Psoas muscle (tissue), 8 donors: Measurements from ENCODE around the gene DOCK2. TPM values are rescaled to one million over a fixed set of nuclear protein-coding genes. Genes with fewer than 3 reads are reported as not detected.

Experiments used
- ATAC-seq, 4 donors: fragments of 200-7000 bp; cut with Tn5 transposase; one replicate each; pipeline ENCODE4 v1.9.1; 2020; ENCODE audit warnings: moderate library complexity in 3 of 4, mild to moderate bottlenecking in 2 of 4
- DNase-seq, 2 donors: peaks; one replicate each; pipeline ENCODE4 v3.0.0-alpha.2; 2020
- H3K27ac ChIP-seq: fragments of 200-600 bp; one replicate; pipeline ENCODE4 v1.8.0; 2022
- H3K27me3 ChIP-seq, 3 donors: fragments of 200-600 bp in 1 of 3; one replicate each; pipeline versions ENCODE4 v1.6.1 to v1.8.0; 2013 to 2022; ENCODE audit warnings: low read length in 2 of 3, mild to moderate bottlenecking in 2 of 3, moderate library complexity in 1 of 3; ENCODE audit not compliant: insufficient read depth in 3 of 3
- H3K36me3 ChIP-seq, 2 donors: fragments of 200-600 bp in 1 of 2; one replicate each; pipeline versions ENCODE4 v1.6.1 to v1.8.0; 2013 to 2022; ENCODE audit warnings: low read depth in 1 of 2, mild to moderate bottlenecking in 1 of 2, moderate library complexity in 1 of 2; ENCODE audit not compliant: insufficient read depth in 1 of 2
- H3K4me1 ChIP-seq: fragments of 200-600 bp; one replicate; pipeline ENCODE4 v1.8.0; 2022
- H3K4me3 ChIP-seq: fragments of 200-600 bp; one replicate; pipeline ENCODE4 v1.8.0; 2022; ENCODE audit warnings: mild to moderate bottlenecking
- H3K9me3 ChIP-seq: fragments of 200-600 bp; one replicate; pipeline ENCODE4 v1.8.0; 2022
- WGBS, 3 donors: extraction: QIAGEN DNeasy Blood & Tissue Kit; methylation state at CpG; one replicate each; pipeline versions ENCODE4 v1.1.6 to v1.1.7; 2013; 5-methylcytosine and 5-hydroxymethylcytosine counted together
- intact Hi-C, 2 donors: fragments of 100-400 bp; cut with DNase I; formaldehyde crosslinking; loops; one replicate each; pipeline versions ENCODE4 v1.11.0 to v1.14.2; 2022
- polyA plus RNA-seq, 3 donors: library from polyadenylated mRNA; stranded (reverse); fragments of 200-250 nt; gene quantifications; one replicate each; pipeline ENCODE4 v1.2.3, GENCODE V29; 2013
- total RNA-seq, 4 donors: library from RNA; stranded (reverse); fragmentation: NEBNext Ultra II Directional in 2 of 4; extraction: Animal tissue kit (Norgen Biotek cat#: 25700) in 2 of 4; gene quantifications; one replicate each; pipeline versions ENCODE4 v1.2.1 to v1.2.4, GENCODE V29; 2021 to 2023
- TF ChIP-seq, protein P1 (sequence below): fragments of 200-600 bp; IDR thresholded peaks from one replicate; pipeline ENCODE4 v1.8.0; 2022; ENCODE audit warnings: antibody characterized with exemption
- donor health status: healthy with polysubstance abuse.
- donor health status: DM: no; HTN: no; CAD: no; lungs with moderate emphysema.
- donor health status: Bipolar disorder and iron deficiency.
- donor health status: healthy.
- donor health status: DM: yes; HTN: yes; CAD: no.
- donor health status: DM: no; HTN: no; CAD: no.
- donor health status: DM: no; HTN: no; CAD: no.
- donor health status: DM: yes; HTN: yes; CAD: no.

DOCK2 gene
- total and polyA plus RNA-seq, 7 donors = 0.37 to 4.4 (median 3.5) TPM

- Histone ChIP-seq H3K9me3 (no peaks in the 10 kb centered on the region), H3K4me3 (no peak overlapping the region), H3K27me3 (no peaks in the 10 kb centered on the region), H3K4me1 (no peaks in the 10 kb centered on the region), H3K27ac (no peak overlapping the region), H3K36me3 (no peaks in the 10 kb centered on the region)
- intact Hi-C loops = no loop called here
- DNase-seq = no peak
- no peak for ATAC-seq
- TF ChIP-seq, protein P1, sequence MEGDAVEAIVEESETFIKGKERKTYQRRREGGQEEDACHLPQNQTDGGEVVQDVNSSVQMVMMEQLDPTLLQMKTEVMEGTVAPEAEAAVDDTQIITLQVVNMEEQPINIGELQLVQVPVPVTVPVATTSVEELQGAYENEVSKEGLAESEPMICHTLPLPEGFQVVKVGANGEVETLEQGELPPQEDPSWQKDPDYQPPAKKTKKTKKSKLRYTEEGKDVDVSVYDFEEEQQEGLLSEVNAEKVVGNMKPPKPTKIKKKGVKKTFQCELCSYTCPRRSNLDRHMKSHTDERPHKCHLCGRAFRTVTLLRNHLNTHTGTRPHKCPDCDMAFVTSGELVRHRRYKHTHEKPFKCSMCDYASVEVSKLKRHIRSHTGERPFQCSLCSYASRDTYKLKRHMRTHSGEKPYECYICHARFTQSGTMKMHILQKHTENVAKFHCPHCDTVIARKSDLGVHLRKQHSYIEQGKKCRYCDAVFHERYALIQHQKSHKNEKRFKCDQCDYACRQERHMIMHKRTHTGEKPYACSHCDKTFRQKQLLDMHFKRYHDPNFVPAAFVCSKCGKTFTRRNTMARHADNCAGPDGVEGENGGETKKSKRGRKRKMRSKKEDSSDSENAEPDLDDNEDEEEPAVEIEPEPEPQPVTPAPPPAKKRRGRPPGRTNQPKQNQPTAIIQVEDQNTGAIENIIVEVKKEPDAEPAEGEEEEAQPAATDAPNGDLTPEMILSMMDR = no peak
- 78 to 81% (median 79%) methylated on average over 4 of the region's 4 CpGs for WGBS, 3 donors
Observed at GRCh38 chr5:169880012-169880663, 243.1 kb downstream of the DOCK2 start.

DNA sequence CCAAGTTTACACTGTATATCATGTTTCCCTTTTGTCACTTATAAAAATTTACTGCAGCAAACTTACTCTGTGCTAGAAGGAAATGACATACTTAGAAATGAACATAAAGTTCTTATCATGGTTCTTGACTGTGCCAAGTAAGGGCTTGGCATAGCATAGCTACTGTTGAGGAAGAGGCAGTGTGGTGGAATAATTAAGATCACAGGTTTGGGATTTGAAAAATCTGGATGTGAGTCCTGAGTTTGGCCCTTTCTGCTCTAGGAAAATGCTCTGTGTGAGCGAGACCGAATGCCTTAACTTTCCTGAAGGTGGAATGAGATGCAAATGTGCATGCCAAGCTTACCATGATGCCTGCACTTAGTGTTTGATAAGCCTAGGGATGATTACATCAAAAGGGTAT is 243.7 kb downstream of the DOCK2 start:
- TF ChIP-seq, protein P1 = no peak
- no peaks in the 10 kb centered on the region for H3K27me3 ChIP-seq
- WGBS, 3 donors = 80 to 93% (median 84%) methylated on average over 2 of the region's 2 CpGs
- no peaks in the 10 kb centered on the region for H3K4me1 ChIP-seq
- no peaks in the 10 kb centered on the region for H3K9me3 ChIP-seq
- DNase-seq = no peak
- ATAC-seq = no peak
- H3K36me3 ChIP-seq = no peaks in the 10 kb centered on the region
- H3K4me3 ChIP-seq = no peak overlapping the region
- intact Hi-C loops = no loop called here
- no peak overlapping the region for H3K27ac ChIP-seq

GRCh38 chr5:169881702-169882303 is 244.7 kb downstream of the DOCK2 start:
- Histone ChIP-seq H3K36me3 (no peaks in the 10 kb centered on the region), H3K4me1 (no peaks in the 10 kb centered on the region), H3K4me3 (no peak overlapping the region), H3K27ac (no peak overlapping the region), H3K9me3 (no peaks in the 10 kb centered on the region), H3K27me3 (no peaks in the 10 kb centered on the region)
- DNase-seq = no peak
- WGBS, 3 donors = 76 to 92% (median 82%) methylated on average over 5 of the region's 5 CpGs
- intact Hi-C loops = no loop called here
- TF ChIP-seq, protein P1 = no peak
- ATAC-seq = no peak

DNA sequence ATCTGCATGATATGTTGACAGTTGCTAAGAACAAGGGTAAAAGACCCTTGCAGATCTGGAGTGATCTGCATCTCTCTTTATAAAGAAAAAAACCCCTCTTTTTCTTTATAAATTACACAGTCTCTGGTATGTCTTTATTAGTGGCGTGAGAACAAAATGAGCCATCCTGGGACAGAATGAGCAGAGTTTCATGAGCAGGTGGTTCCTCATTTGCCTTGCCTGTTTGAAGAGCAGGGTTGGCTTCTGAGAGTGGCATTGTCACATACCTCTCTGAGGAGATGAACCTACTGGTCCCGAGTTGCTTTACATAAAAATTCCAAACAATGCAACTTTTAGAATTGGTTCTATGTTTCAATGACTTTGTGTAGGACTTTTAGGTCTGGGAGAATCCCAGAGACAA is 249.0 kb downstream of the DOCK2 start:
- no peaks in the 10 kb centered on the region for H3K4me1 ChIP-seq
- DNase-seq (no peak), ATAC-seq (no peak)
- H3K27ac ChIP-seq = no peak overlapping the region
- H3K36me3 ChIP-seq = no peaks in the 10 kb centered on the region
- no peaks in the 10 kb centered on the region for H3K9me3 ChIP-seq
- TF ChIP-seq, protein P1 = no peak
- intact Hi-C loops = no loop called here
- WGBS, 3 donors = 56 to 74% (median 68%) methylated on average over 2 of the region's 2 CpGs
- no peak overlapping the region for H3K4me3 ChIP-seq
- no peaks in the 10 kb centered on the region for H3K27me3 ChIP-seq
